HG02885 (cell line): ENCODE data around the gene DENND2A.
"Not testable (repeated sequence)": the region's sequence is repeated elsewhere in the genome, so short reads cannot be mapped to it uniquely, and the experiment has no call there.

ENCODE experiments used
- ATAC-seq: cut with Tn5 transposase; IDR thresholded peaks from one replicate; pipeline ENCODE4 v1.9.1; 2021; ENCODE audit warnings: mild to moderate bottlenecking; ENCODE audit not compliant: unreplicated experiment, poor library complexity

Gene DENND2A

GRCh38 chr7:140624392-140625191 is 16.0 kb downstream of the DENND2A start:
- no peak for ATAC-seq

GRCh38 chr7:140623980-140624379 is 16.6 kb downstream of the DENND2A start:
- ATAC-seq: no peak

- ATAC-seq: no peak
Observed at GRCh38 chr7:140621401-140622021, 19.1 kb downstream of the DENND2A start.

DNA sequence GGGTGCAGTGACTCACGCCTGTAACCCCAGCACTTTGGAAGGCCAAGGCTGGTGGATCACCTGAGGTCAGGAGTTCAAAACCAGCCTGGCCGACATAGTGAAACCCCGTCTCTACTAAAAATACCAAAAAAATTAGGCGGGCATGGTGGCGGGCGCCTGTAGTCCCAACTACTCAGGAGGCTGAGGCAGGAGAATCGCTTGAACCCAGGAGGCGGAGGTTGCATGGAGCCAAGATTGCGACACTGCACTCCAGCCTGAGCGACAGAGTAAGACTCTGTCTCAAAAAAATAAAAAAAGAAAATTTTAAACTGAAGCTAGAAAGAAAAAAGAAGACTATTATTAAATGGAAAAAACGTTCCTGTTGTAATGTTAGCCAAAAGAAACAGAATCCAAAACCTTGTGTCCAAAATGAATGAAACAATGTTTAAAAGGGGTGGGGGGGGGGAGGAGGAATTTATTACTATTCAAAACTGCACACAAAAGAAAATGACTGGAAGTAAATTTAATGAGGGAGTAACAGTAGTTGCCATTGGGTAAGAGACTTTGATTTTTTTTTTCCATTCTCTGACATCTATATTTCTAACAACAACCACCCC is 20.6 kb downstream of the DENND2A start:
- ATAC-seq: not testable (repeated sequence)

DNA sequence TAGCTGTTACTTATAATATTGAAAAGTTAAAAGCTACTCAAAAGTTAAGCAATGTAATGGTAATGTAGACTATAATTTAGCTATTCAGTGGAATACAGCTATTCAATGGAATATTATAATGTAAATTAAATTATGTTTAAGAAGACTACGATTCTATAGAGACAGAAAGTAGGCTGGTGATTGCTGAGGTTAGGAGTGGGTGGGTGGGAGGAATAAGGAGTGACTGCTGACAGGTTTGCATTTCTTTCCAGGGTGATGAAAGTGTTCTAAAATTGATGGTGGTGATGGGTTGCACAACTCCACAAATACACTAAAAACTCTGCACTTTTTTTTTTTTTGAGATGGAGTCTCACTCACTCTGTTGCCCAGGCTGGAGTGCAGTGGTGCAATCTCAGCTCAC is 21.4 kb downstream of the DENND2A start:
- no peak for ATAC-seq

DNA sequence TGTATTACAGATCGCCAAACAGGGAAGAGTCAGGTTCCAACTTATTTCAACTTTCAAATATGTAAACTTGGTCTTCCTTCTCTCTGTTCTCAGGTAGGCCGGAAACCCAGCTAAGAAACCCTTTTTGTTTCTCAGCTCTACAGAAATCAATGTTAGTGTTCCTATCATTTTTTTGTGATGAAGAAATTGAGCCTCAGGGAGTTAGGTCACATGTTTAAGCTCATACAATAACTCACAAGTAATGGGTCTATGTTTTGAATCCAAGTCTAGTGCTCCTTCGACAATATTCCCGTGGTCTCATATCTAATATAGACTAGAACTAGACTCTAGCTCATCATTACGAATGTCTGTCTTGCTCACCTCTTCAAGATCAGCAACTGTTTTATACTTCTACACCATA is 22.3 kb downstream of the DENND2A start:
- no peak for ATAC-seq

- ATAC-seq: no peak
Observed at GRCh38 chr7:140617081-140617480, 23.5 kb downstream of the DENND2A start.

DNA sequence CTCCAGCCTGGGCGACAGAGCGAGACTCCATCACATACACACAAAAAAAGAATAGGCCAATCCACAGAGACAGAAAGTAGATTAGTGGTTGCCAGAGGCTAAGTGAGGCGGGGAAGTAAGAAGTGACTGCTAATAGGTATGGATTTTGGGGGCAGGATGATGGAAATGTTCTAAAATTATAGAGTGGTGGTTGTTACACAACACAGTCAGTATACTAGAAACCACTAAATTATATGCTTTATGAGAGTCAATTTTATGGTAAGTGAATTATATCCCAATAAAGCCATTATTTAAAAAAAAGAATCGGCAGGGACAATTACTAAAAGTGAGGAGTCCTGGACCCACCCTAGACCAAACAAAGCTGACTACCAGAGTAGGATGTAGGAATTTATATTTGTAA is 24.3 kb downstream of the DENND2A start:
- no peak for ATAC-seq

DNA sequence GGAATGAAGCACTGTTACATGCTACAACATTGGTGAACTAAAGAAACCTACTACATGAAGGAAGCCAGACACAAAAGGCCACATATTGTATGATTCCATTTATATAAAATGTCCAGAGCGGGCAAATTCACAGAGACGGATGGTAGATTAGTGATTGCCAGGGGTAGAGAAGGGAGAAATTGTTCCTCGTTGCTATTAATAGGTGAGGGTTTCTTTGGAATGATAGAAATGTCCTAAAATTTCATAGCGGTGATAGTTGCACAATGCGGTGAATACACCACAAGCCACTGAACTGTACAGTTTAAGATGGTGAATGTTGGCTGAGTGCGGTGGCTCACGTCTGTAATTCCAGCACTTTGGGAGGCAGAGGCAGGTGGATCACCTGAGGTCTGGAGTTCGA is 29.0 kb downstream of the DENND2A start:
- no peak for ATAC-seq

DNA sequence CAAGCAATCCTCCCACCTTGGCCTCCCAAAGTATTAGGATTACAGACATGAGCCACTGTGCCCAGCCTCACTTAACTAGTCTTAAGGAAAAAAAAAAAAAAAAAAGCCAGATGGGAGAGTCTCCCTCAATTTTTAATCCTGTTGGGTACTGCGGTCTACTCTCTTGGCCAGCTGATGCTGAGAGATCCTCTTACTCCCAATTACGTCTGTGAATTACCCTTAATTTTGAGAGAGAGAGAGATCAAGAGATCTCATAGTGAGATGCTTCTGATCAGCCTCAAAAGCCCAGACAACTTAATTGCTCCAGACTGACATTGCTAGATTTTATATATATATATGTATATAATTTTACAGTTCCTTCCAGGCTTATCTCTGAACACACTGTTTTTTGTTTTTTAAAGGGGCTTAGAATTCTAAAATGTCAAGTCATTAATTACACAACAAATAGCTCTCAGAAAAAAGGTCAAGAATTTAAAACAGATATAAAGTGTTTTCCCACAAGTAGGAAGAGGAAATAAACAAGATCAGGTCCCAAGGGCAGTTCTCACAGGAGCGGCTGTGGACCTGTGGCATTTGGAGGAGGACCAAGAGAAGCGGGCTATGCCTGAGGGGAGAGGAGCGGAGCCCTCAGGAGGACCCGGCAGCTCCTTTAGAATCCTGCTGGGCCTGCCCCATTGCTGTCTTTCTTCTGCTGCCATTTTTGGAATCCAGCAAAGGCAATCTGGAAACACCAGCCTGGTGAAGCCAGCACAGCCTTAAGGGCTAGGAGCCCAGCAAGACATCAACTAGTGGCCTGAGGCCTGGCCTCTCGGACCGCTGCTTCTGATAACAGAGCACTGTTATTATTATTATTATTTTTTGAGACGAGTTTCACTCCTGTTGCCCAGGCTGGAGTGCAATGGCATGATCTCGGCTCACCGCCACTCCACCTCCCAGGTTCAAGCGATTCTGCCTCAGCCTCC is 30.1 kb downstream of the DENND2A start:
- no peak for ATAC-seq

- ATAC-seq: no peak
Observed at GRCh38 chr7:140609646-140610045, 31.0 kb downstream of the DENND2A start.

DNA sequence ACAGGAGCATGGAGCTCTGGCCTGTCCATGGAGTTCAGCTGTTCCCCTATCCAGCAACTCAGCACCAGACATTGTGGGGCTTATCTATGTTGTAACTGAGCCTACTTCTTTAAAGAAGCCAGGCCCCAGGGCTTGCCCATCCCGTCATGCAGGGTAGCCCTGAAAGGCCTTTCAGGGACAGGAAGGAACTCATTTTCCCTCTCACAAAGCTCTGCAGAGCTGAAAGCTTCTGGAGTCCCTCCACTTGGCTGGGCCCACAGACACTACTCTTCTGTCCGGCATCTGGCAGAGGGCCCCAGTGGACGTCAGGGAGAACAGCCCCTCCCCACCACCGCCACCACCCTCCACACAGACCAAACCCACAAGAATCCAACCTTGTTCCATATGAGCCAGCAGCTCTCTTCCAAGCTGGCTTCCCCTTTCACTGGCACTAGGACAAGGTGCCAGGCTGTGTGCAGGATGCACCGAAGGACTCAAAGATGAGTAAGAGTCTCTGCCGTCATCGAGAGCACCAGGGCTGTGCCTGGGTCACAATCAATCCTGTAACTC is 33.1 kb downstream of the DENND2A start:
- ATAC-seq: no peak

DNA sequence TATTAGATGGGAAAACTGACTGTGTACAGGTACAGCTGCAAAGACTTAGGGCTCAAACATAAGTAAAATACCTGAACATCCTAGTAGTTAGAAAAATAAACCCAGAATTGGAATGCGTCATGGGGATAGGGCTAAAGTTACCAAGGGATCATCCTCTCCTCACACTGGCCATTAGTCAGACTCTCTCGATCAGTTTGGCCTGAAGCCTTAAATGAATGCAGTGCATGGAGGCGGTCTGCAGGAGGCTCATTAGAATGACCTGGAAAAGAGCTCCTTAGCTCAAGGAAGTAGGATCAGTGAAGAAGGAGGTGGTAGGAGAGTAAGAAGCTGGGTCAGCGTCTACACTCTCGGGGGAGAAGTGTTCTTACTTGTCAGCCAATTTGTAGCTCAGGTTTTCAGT is 35.3 kb downstream of the DENND2A start:
- no peak for ATAC-seq

- ATAC-seq: no peak
Observed at GRCh38 chr7:140604760-140605159, 35.9 kb downstream of the DENND2A start.

DNA sequence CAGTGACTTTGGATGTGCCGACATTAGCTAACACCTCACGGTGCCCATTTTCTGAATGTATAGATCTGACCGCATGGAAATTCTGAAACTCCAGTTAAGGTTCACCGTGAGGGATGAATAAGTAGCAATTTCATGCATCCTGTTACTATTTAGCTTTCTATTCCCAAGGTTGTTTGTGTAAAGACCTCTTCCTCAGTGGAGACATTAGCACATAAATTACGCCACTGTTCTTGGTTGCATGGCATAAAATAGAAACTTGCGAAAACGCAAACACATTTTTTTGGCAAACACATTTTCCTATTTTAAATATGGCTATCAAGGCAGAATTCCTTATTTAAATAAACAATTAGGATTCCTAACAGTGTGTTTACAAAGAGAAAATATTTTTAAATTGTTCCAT is 36.5 kb downstream of the DENND2A start:
- ATAC-seq: no peak

GRCh38 chr7:140601566-140602174 is 38.9 kb downstream of the DENND2A start:
- ATAC-seq: no peak

DNA sequence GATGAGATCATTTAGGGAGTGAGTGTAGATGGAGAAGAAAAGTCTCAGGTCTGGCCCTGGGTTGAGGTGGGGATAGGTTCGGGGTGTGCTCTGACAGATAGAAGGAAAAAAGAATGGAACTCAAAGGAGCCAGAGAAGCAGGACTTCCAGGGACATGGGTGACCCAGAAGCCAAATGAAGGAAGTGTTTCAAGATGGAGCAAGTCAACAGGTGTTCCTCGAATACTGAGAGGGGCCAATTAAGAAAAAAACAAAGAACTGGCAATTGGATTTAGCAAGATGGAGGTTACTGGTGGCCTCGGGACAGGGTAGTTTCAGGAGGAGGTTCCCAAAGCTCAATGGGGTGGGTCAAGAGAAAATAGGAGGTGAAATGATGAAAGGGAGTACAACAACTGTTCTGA is 40.3 kb downstream of the DENND2A start:
- no peak for ATAC-seq

DNA sequence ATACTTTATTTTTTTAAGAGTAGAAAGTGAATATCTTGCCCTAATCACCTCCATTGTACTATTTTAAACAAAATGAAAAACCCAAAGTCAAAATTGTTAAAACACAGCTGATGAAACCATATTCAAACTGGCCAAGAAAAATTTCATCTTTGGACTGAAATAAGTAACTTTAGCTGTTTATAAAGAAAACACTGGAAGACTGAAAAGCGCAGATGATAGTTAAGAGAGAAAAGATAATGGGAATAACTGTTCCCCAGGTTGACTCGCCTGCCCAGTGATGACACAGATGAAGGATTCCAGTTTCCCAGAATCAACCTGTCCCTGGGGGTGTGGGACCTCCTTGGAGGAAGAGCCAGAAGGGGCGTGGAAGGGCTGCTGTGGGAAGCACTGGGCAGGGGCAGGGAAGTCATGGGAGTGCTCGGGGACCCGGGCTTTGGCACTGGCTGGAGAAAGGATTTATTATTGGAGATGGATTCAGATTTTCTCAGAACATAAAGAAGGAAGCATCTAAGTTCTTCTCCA is 43.1 kb downstream of the DENND2A start:
- no peak for ATAC-seq

DNA sequence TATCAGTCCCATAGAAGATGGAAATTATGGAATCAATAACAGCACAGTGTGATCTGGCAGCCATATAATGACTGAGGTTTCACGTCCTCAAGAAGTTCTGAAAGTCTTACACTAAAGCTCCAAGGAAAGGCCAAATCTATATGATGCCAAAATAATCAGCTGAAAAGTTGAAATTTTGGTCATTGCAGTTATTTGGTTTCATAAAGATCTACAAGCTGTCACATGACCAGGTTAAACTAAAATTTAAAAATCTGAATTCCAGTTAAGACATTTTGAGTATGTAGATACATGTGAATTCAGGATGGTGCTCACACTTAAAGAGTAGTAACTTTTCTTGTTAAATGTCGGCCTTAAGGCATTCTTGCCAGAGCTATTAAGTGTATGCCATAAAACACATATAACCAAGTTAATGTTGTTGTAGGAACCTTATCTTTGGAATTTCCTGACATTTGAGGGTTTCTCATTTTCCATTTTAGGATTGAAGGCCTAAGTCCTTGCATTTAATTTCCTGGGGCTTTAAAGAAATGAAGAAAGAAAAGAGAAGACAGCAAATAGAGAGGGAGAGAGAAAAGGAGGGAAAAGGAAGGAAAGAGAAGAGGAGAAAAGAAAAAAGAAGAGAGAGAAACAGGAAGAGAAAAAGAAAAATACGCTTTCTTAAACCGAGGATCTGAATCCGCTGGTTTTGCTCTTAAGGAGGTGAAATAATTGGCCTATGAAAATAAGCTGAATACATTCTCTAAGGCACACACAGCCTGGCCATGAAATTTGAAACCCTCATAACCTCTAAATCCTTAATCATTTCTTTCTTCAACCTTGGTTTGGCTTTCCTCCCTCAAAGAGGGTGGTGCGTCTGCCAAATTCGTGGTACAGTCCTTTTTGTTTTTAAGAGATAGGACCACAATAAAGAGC is 43.8 kb downstream of the DENND2A start:
- no peak for ATAC-seq
